ENCODE data around the gene HIGD1C.
"Not testable (repeated sequence)": the region's sequence is repeated elsewhere in the genome, so short reads cannot be mapped to it uniquely, and the experiment has no call there.

The HIGD1C gene

DNA sequence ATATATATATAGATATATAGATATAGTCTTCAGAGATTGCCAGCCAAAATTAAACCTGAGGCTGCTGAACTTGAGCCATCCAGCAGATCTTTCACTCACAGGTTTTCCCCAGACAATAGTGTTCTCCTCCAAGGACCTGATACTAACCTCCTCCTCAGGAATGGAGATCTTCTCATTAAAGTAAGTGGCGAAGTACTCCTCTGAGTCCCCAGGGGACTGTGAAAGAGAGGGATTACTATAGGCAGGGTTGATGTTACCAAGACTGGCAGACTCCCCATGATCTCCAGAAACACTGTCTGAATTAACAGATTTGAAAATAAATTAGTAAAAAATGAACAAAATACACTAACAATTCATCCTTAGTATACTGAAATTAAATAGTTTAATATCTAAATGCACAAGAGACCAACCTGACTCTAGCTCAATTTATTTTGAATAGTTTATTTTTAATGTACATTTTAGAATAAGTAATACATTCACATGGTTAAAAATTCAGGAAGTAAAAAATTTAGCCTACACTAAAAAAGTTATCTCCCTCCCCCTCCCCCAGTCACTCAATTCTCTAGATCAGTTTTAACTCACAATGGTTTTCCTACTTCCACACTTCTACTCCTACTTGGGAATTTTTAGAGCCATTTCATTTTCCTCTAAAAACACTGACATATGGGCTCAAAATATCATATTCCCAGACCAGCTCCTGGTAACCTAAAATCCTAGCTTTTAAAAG is 56.1 kb downstream of the HIGD1C start:
- in situ Hi-C loops (cut with MboI; ENCODE audit: low pct_unique_long_range_greater_than_20kb, low sequenced_read_pairs), result no loop called here
- DNase-seq, result no peak

DNA sequence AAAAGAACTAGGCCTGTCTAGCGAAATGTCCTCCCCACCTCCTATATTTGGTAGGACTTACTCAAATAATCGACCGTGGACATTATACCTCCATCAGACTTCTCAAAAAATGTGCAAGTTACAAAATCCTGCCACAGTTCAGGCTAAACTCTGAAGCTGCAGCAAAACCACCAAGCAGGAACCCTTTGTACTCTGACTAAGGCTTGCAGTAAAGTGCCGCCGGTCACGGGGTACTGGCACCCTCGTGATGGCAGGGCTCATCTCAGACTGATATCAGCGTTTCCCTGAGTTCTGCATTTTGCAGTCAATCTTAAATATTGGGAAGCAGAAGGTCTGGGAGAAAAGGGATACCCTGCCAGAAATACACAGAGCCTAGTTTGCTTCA is 56.7 kb downstream of the HIGD1C start:
- in situ Hi-C loops (cut with MboI; ENCODE audit: low pct_unique_long_range_greater_than_20kb, low sequenced_read_pairs), result no loop called here
- no peak for DNase-seq

DNA sequence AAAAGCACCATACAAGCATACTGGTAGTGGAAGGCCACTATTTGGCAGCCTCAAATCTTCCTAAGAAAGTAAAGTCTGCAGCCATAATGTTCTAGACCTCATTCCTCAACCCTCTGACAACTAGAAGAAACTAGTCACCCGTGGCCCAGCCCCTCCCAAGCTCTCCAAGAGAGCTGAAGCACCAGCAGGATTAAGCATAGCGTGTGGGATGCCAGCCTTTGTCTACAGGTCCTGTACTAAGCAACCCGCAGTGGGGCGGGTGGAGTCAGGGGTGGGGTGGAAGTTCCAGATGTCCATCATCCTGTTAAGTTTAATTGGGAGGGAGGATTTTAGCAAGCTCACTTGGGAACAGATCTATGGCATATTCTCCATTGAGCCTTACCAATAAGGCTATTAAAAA is 59.6 kb downstream of the HIGD1C start:
- DNase-seq, result no peak

DNA sequence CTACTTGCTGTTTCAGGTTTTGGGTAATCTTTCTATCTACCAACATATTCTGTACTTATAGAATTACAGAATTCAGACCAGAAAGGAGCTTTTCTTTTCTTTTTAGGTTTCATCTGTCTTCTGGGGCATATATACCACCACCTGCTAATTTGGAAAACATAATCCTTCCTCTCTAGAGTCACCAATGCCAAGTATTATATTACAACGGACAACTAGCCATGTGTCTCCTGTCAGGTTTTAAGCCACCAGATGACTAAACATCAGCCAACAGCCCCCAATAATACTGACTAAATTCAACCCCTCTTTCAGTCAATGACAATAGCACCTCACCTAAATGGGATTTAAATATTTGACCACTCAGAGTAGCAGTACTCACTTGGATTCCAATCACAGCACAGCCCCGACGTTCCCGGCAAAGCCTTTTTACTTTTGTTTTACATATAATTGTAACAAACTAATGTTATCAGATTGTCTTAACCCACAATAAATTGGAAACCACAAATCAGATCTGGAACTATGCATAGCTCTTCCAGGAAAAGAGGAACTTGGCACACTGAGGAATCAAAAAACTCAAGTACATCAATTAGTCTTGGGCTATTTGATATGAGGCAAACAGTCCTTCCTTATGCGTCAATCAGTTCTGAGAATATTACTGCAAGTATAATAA is 60.4 kb downstream of the HIGD1C start:
- in situ Hi-C loops (cut with MboI; ENCODE audit: low pct_unique_long_range_greater_than_20kb, low sequenced_read_pairs), result no loop called here
- peak; percentile 47 for DNase-seq

More for the DNA sequence above, 59.6 kb downstream of the HIGD1C start:
- in situ Hi-C loops (cut with MboI; ENCODE audit: low pct_unique_long_range_greater_than_20kb, low sequenced_read_pairs), result no loop called here

DNA sequence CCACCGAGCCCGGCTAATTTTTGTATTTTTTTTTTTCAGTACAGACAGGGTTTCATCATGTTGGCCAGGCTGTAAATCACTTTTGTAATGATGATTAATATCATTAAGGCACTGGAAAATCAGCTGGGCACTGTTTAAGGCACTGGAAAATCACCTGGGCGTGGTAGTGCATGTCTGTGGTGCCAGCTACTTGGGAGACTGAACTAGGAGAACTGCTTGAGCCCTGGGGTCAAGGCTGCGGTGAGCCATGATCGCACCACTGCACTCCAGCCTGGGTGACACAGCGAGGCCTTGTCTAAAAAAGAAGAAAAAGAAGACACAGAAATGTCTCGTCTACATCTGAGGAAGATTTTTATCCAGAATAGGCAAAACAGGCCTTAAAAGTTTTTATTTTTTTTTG is 61.1 kb downstream of the HIGD1C start:
- no peak for DNase-seq
- in situ Hi-C loops (cut with MboI; ENCODE audit: low pct_unique_long_range_greater_than_20kb, low sequenced_read_pairs), result no loop called here

DNA sequence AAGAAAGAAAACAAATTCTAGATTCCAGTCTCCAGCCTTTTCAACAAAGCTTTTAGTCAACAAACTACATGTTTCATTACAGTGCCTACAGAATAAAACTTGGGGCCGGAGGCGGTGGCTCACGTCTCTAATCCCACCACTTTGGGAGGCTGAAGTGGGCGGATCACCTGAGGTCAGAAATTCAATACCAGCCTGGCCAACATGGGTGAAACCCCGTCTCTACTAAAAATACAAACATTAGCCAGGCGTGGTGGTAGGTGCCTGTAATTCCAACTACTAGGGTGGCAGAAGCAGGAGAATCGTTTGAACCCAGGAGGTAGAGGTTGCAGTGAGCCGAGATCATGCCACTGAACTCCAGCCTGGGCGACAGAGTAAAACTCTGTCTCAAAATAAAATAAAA is 62.1 kb downstream of the HIGD1C start:
- DNase-seq; in situ Hi-C loops (cut with MboI; ENCODE audit: low pct_unique_long_range_greater_than_20kb, low sequenced_read_pairs): not testable (repeated sequence)

DNA sequence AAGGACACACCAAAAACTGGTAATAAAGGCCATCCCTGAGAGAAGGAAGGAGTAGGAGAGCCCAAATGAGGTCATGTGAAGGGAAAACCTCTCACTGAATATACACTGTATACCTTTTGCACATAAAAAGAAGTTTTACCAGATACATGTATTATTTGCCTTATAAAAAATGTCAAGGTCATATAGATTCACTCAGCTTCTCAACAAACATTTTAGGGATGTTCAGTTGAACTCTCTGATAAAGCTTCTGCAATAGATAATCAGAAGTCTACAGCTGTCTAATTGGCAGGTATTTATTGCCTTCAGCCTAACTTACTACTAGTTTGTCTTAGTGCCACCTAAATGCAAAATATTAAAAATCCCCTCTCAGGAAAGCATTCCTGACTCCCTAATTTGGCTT is 65.1 kb downstream of the HIGD1C start:
- in situ Hi-C loops (cut with MboI; ENCODE audit: low pct_unique_long_range_greater_than_20kb, low sequenced_read_pairs), result no loop called here

DNA sequence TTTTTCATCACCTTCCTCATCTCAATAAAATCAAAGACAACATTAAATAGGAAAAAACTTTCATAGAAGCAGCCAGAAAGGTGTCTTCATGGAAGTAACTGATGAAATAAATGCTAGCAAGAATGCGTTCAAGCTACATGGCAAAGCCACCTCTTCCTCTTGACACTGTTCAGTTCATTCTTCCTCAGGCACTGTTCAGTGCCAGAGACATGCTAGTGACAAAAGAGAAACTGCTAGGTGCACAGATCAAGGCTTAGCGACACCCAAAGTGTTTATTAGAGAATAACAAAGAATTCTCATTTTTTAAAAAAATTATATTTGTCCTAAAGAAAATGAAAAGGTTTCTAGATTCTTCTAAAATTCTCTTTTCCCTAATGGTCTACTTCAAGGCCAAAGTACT is 66.6 kb downstream of the HIGD1C start:
- in situ Hi-C loops (cut with MboI; ENCODE audit: low pct_unique_long_range_greater_than_20kb, low sequenced_read_pairs), result no loop called here
- DNase-seq, result no peak

More for the DNA sequence above, 65.1 kb downstream of the HIGD1C start:
- no peak for DNase-seq

DNA sequence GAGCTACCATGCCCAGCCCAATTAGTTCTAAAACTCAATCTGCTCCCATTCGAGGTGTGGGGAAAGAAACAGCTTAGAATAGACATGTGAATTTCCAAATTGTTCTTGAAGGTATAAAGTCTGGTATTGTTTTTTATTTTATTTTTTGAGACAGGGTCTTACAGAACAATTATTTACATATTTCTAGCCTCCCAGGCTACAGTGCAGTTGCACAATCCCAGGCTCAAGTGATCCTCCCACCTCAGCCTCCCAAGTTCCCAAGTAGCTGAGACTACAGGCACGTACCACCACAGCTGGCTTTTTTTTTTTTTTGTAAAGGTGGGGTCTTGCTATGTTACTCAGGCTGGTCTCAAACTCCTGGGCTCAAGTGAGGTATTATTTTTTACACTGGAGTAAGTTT is 67.6 kb downstream of the HIGD1C start:
- in situ Hi-C loops (cut with MboI; ENCODE audit: low pct_unique_long_range_greater_than_20kb, low sequenced_read_pairs), result no loop called here
- DNase-seq, result no peak

Measured in KBM-7 (cell line).